Lower lobe of right lung (tissue), 2 donors: ENCODE data around the gene YIPF6. TPM values are rescaled to one million over a fixed set of nuclear protein-coding genes. Genes with fewer than 3 reads are reported as not detected.

Experiments used
- ATAC-seq, 2 donors: fragments of 200-7000 bp; cut with Tn5 transposase; one replicate each; pipeline ENCODE4 v1.9.1; 2020 to 2022; ENCODE audit warnings: mild to moderate bottlenecking in 2 of 2, moderate library complexity in 2 of 2
- DNase-seq: peaks from one replicate; pipeline ENCODE4 v3.0.0-alpha.2; 2020
- H3K27ac ChIP-seq: fragments of 200-600 bp; one replicate; pipeline ENCODE4 v1.8.0; 2022
- H3K27me3 ChIP-seq: fragments of 200-600 bp; one replicate; pipeline ENCODE4 v1.8.0; 2022; ENCODE audit warnings: low read depth
- H3K36me3 ChIP-seq: fragments of 200-600 bp; one replicate; pipeline ENCODE4 v1.8.0; 2022; ENCODE audit warnings: mild to moderate bottlenecking
- H3K4me1 ChIP-seq: fragments of 200-600 bp; one replicate; pipeline ENCODE4 v1.8.0; 2022
- H3K4me3 ChIP-seq: fragments of 200-600 bp; one replicate; pipeline ENCODE4 v1.8.0; 2022; ENCODE audit warnings: mild to moderate bottlenecking
- H3K9me3 ChIP-seq: fragments of 200-600 bp; one replicate; pipeline ENCODE4 v1.8.0; 2022
- intact Hi-C: fragments of 100-400 bp; cut with DNase I; formaldehyde crosslinking; loops from one replicate; pipeline ENCODE4 v1.11.0; 2022
- total RNA-seq: library from RNA; stranded (reverse); fragmentation: NEBNext Ultra II Directional; extraction: Animal tissue kit (Norgen Biotek cat#: 25700); gene quantifications from one replicate; pipeline ENCODE4 v1.2.1, GENCODE V29; 2021
- TF ChIP-seq, protein P1 (sequence below): fragments of 200-600 bp; IDR thresholded peaks from one replicate; pipeline ENCODE4 v1.8.0; 2022; ENCODE audit warnings: antibody characterized with exemption, mild to moderate bottlenecking
- donor health status: DM: no; HTN: yes; CAD: no; lungs with severe emphysema.

Gene YIPF6
- total RNA-seq, 1 donor from 2014 or later = 45.0 TPM

GRCh38 chrX:68571292-68571609 lies 72.4 kb downstream of the YIPF6 start:
- ATAC-seq (no peak), DNase-seq (no peak)
- intact Hi-C loops = no loop called here
- Histone ChIP-seq H3K27ac (no peak overlapping the region), H3K4me1 (no peaks in the 10 kb centered on the region), H3K36me3 (no peaks in the 10 kb centered on the region), H3K9me3 (no peaks in the 10 kb centered on the region), H3K4me3 (no peak overlapping the region), H3K27me3 (no peaks in the 10 kb centered on the region)
- TF ChIP-seq, protein P1, sequence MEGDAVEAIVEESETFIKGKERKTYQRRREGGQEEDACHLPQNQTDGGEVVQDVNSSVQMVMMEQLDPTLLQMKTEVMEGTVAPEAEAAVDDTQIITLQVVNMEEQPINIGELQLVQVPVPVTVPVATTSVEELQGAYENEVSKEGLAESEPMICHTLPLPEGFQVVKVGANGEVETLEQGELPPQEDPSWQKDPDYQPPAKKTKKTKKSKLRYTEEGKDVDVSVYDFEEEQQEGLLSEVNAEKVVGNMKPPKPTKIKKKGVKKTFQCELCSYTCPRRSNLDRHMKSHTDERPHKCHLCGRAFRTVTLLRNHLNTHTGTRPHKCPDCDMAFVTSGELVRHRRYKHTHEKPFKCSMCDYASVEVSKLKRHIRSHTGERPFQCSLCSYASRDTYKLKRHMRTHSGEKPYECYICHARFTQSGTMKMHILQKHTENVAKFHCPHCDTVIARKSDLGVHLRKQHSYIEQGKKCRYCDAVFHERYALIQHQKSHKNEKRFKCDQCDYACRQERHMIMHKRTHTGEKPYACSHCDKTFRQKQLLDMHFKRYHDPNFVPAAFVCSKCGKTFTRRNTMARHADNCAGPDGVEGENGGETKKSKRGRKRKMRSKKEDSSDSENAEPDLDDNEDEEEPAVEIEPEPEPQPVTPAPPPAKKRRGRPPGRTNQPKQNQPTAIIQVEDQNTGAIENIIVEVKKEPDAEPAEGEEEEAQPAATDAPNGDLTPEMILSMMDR = no peak

DNA sequence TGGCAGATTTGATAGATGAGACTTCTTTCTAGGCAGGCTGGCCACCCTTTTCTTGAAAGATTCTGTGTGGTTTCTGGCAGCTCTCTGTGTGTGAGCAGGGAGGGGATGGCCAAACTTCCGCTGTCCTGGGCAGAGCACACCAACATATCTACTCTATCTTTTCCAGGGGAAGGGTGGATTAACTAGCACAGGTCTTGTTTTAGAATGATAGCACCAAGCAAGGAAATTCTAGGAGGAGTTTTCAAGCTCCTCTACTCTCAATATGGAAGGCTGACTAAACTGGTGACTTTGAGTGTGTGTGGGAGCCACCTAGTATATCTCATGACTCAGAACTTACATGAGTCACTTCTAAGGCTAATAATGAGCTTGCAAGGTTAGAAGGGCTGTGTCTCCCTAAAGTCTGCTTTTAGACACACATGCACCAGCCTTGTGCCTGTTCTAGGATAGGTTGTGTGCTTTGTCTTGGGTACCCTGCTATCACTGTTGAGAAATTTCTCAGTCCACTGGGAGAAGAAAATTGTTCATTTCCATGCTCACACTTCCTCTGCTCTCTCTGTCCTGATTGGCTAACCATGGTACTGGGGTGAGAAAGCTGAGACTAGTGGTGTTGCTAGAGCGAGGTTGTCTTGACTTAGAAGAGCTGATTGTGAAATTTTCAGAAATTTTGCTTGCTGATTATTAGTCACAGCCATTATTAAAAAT lies 72.9 kb downstream of the YIPF6 start:
- TF ChIP-seq, protein P1 = no peak
- intact Hi-C loops = no loop called here
- Histone ChIP-seq H3K4me1 (no peaks in the 10 kb centered on the region), H3K27me3 (no peaks in the 10 kb centered on the region), H3K4me3 (no peak overlapping the region), H3K36me3 (no peaks in the 10 kb centered on the region), H3K9me3 (no peaks in the 10 kb centered on the region), H3K27ac (no peak overlapping the region)
- DNase-seq = no peak
- ATAC-seq = no peak

GRCh38 chrX:68574240-68574639 lies 75.4 kb downstream of the YIPF6 start:
- Histone ChIP-seq H3K4me1 (no peaks in the 10 kb centered on the region), H3K27ac (no peak overlapping the region), H3K4me3 (no peak overlapping the region), H3K9me3 (no peaks in the 10 kb centered on the region), H3K27me3 (no peaks in the 10 kb centered on the region), H3K36me3 (no peaks in the 10 kb centered on the region)
- intact Hi-C loops = no loop called here
- no peak for DNase-seq
- ATAC-seq = no peak
- TF ChIP-seq, protein P1 = no peak

- Histone ChIP-seq H3K27me3 (no peaks in the 10 kb centered on the region), H3K9me3 (no peaks in the 10 kb centered on the region), H3K36me3 (no peaks in the 10 kb centered on the region), H3K27ac (no peak overlapping the region), H3K4me1 (no peaks in the 10 kb centered on the region), H3K4me3 (no peak overlapping the region)
- intact Hi-C loops = no loop called here
- TF ChIP-seq, protein P1 = no peak
- ATAC-seq (no peak), DNase-seq (no peak)
These were observed 81.0 kb downstream of the YIPF6 start for GRCh38 chrX:68579810-68580209.

DNA sequence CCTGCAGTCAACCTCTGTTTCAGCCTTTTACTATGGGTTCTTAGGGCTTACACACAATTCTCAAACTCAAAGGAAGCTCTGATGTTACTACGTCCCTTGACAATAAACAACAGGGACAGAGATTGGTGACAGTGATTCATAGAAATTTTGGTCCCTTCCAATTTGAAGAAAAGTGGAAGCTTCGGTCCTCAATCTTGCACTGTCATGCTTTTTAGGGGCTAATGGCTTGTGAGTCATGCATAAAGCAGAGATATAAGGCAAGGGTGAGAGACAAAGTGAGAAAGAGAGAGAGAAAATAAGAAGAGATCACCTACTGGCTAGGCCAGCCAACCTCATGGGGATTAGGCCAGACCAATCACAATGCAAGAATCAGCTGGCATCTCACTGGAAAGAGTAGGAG lies 85.4 kb downstream of the YIPF6 start:
- ATAC-seq = no peak
- H3K4me3 ChIP-seq = no peak overlapping the region
- no peaks in the 10 kb centered on the region for H3K36me3 ChIP-seq
- intact Hi-C loops = no loop called here
- no peaks in the 10 kb centered on the region for H3K4me1 ChIP-seq
- no peak for DNase-seq
- TF ChIP-seq, protein P1 = no peak
- no peak overlapping the region for H3K27ac ChIP-seq
- no peaks in the 10 kb centered on the region for H3K27me3 ChIP-seq
- no peaks in the 10 kb centered on the region for H3K9me3 ChIP-seq

Other genes starting within 250 kb of the YIPF6 start
- gene OPHN1, start 65.6 kb upstream of the YIPF6 start, total RNA-seq = 10.7 TPM
- gene STARD8, start 148.6 kb downstream of the YIPF6 start, total RNA-seq = 36.5 TPM